Esophagus squamous epithelium (tissue), 4 donors: ENCODE measurements around the gene MLH1.

Source experiments
- POLR2A ChIP-seq, 4 donors: fragments of 450-650 bp; IDR thresholded peaks; one replicate each; pipeline ENCODE4 v1.6.1; 2017; ENCODE audit warnings: antibody characterized with exemption in 4 of 4, mild to moderate bottlenecking in 4 of 4, moderate library complexity in 3 of 4
- TF ChIP-seq, protein P1 (sequence below), 6 experiments: fragments of 450-650 bp in 4 of 6; fragments of 200-600 bp in 2 of 6; sonication (generic) in 2 of 6; IDR thresholded peaks; one replicate each; pipeline ENCODE4 v1.5.1; 2016 to 2019; ENCODE audit warnings: antibody characterized with exemption in 6 of 6, mild to moderate bottlenecking in 4 of 6, moderate library complexity in 4 of 6

- TF ChIP-seq, protein P1, sequence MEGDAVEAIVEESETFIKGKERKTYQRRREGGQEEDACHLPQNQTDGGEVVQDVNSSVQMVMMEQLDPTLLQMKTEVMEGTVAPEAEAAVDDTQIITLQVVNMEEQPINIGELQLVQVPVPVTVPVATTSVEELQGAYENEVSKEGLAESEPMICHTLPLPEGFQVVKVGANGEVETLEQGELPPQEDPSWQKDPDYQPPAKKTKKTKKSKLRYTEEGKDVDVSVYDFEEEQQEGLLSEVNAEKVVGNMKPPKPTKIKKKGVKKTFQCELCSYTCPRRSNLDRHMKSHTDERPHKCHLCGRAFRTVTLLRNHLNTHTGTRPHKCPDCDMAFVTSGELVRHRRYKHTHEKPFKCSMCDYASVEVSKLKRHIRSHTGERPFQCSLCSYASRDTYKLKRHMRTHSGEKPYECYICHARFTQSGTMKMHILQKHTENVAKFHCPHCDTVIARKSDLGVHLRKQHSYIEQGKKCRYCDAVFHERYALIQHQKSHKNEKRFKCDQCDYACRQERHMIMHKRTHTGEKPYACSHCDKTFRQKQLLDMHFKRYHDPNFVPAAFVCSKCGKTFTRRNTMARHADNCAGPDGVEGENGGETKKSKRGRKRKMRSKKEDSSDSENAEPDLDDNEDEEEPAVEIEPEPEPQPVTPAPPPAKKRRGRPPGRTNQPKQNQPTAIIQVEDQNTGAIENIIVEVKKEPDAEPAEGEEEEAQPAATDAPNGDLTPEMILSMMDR (IDR thresholded peaks at IDR 0.05): no peak
- TF ChIP-seq POLR2A (IDR thresholded peaks at IDR 0.05): no peak
Observed at GRCh38 chr3:37015642-37016041, 22.3 kb downstream of the MLH1 start.
